Measurements from ENCODE around the gene PSORS1C1.
"Not testable (repeated sequence)": the region's sequence is repeated elsewhere in the genome, so short reads cannot be mapped to it uniquely, and the experiment has no call there.

Gene PSORS1C1

DNA sequence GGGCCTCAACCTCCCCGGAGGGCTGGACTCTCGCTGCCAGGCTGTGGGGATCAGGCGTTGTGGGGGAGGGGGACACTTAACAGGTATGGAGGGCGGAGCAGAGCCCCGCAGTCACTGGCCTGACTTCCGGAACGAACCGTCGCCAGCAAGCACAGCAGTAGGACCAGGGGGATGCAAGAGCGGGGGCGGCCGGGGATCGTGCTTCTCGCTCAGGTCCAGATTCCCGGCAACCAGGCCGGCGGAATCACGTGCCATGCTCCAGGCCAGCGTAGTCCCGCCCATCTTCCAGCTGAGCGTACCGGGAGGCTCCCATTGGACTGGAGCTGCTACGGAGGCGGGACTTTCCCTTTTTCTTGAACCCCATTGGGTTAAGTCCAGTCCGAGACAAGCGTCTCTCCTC lies 65.9 kb downstream of the PSORS1C1 start:
- DNase-seq, result no peak

DNA sequence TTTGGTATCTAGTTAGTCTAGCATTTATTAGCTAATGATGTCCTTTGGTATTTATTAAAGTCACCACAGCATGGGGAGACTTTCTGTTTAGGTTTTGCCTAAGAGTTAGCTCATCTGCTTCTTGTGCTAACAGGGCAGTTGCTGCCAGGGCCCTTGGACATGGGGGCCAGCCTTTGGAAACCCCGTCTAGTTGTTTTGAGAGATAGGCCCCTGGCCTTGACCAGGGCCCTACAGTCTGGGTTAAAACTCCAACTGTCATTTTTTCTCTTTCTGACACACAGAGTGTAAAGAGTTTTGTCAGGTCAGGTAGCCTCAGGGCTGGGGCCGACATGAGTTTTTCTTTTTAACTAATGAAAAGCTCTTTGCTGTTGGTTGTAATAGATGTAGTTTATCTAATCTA lies 68.7 kb downstream of the PSORS1C1 start:
- not testable (repeated sequence) for DNase-seq

DNA sequence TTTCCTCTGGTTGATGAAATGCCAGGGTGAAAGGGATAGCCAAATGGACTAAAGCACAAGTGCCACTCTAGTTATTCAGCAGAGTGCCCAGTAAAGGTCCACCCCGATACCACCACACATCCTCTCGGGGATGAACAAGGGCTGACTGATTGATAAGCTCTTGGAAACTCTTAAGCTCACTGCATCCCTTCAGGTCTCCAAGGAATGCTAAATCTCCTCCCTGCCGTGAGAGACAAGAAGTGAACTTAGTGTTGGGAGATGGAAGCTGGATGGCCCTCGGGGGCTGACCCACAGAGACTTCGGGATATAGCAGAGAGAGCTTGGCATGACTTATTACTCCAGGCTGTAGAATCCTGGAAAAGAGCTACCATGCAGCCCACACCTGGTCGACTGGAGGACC lies 69.3 kb downstream of the PSORS1C1 start:
- not testable (repeated sequence) for DNase-seq

DNA sequence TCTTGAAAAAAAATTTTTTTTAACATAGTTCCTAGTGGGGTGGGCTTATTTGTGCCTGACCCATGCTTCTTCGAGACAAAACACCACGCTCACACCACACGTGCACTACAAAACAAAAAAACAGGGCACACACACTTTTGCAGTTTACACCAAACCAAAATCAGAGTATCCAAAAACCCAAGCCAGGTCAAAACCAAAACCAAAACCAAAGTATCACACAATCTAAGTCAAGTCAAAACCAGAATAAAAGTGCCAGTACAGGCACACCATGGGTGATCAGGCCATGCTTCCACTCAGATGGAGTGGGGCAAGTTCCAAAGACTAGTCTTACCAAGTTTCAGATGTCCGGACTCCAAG lies 71.1 kb downstream of the PSORS1C1 start:
- not testable (repeated sequence) for DNase-seq

DNA sequence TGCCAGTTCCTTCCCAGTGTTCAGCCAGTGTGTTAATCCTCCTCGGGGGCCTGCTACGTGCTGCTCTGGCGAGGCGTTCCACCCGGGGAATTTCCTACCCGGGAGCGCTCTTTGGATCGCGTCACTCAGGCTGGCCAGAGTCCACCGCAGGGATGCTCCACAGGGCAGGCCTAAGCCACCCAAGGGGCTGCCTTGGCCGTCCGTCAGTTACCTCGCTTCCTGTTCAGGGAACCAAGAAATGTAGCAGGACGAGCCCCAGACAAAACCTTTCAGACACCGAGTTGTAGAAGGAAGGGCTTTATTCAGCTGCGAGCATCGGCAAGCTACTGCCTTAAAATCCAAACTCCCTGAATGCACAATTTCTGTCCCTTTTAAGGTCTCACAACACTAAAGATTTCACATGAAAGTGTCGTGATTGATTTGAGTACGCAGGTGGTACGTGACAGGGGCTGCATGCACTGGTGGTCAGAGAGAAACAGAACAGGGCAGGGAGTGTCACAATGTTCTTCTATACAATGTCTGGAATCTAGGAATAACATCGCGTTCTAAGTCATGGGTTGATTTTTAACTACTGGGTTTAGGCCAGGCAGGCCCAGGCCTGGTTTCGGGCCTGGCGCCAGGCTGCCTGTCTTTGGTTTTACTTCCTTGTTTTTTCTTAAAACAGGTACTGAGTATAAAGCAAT lies 71.6 kb downstream of the PSORS1C1 start:
- DNase-seq, result no peak

DNA sequence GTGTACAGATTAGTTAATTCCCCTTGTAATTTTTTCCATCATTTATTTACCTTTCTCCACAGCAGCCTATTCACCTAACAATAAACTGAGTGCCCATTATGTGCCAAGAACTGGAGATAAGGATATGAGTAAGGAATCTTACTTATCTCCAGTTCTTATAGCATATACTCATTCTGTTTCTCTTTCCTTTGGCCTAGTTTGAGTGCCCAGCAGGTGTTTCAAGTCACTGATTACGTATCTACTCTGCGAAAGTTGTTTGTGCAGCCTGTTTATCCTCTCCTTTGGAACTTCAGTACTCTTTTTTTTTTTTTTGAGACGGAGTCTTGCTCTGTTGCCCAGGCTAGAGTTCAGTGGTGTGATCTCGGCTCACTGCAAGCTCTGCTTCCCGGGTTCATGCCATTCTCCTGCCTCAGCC lies 73.2 kb downstream of the PSORS1C1 start:
- DNase-seq, result no peak

DNA sequence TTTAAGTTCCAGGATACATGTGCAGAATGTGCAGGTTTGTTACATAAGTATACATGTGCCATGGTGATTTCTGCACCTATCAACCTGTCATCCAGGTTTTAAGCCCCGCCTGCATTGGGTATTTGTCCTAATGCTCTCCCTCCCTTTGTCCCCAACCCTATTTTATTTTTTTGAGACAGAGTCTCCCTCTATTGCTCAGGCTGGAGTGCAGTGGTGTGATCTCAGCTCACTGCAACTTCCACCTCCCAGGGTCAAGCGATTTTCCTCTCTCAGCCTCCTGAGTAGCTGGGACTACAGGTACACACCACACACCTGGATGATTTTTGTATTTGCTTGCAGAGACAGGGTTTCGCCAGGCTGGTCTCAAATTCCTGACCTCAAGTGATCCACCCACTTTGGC lies 74.6 kb downstream of the PSORS1C1 start:
- not testable (repeated sequence) for DNase-seq

Measured in T-helper 9 cell (primary cell).